DMS114 treated with DMSO at 0.1 percent for 48 hours (cell line): ENCODE data around the gene POMP.
"Not testable (repeated sequence)": the region's sequence is repeated elsewhere in the genome, so short reads cannot be mapped to it uniquely, and the experiment has no call there.

ENCODE experiments used
- DNase-seq: peaks from one replicate; lab custom pipeline; 2025; ENCODE audit not compliant: unreplicated experiment; lab: John Stamatoyannopoulos, UW

POMP gene

DNA sequence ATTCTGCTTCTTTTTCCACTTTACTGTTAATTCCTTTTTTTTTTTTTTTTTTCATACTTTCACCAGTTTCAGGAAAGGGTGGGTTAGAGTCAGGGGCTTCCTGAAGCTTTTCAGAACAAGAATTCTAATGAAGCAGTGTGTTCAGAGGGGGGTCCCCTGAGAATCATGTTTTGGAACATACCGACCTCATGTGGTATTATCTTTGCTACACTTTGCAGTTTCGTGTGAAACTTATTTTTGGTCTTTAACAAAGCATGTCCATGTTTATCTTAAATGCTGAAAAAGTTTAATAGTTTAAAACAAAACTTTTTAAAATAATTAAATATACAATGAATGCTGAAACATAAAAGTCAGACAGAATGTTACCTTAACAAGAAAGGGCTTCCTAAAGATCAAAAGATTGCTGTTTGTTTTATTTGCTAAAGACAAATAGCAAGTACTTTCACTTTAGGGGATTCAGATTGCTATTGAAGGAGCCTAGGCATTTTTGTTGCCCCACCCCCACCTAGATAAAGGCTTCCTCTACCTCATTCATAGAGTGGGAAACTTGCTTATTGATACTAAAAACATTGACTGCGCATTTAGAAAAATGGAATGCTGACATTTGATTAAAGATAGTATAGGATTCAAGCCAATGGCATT is 21.1 kb upstream of the POMP start:
- no peak for DNase-seq

DNA sequence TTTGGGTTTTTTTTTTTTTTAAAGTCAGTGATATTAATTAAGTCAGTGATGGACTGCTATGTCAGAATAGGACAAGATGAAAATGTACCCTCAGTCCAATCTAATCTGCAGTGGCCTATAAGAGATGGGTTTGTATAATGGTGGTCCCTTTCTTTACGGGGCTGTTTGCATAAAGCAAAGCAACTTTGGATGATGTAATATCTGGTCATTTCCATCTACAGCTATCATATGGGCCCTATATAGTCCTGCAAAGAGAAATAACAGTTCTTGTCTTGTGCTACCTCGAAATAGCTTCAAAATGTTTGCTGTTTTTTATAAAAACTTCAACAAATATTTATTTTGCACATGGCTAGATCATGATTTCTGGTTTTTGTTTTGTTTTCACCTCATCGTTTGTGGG is 20.2 kb upstream of the POMP start:
- DNase-seq: no peak

DNA sequence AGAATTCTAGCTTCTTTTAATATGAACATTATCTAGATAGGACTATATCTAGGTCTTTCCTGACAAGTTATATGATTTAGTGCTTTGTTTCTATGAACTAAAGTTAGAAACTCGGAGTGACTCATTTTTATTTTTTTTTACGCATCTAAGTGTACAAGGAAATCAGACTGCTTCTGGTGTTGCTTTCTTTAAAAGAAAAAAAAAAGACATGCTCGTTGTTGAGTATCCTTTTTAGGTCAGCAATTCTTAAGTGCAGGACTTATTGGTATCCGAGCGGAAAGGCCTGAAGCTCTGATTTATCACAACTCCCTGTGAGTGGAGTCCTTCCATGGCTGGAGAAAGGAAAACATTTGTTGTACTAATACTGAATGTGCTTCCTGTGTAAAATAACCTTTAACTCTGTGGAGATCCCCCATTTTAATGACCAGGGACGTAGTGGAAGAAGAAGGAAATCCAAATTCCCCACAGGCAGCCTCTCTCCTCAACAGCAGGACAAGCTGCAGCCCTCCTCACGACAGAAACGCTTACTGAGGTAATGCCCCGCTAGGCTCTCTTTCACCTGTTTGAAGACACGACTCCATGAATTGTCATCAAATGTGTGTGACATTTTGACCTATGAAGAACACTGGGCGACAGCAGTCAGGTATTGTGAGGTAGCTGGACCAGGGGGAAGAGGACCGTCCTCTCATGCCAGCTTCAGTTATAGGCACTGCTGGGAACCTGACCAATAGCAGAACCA is 17.9 kb upstream of the POMP start:
- no peak for DNase-seq

DNA sequence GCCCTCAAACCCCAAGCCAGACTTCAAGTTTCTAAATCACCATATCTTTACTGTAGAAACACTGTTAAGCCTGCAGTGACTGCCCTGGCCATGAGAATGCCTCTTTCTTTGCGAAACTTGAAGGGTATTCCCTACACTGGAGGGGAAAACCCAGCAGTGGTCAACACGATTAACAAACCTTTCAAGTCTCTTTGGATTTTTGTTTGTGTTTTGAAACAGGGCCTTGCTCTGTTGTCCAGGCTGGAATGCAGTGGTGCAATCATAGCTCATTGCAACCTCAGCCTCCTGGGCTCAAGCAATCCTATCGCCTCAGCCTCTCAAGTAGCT is 17.4 kb upstream of the POMP start:
- no peak for DNase-seq

DNA sequence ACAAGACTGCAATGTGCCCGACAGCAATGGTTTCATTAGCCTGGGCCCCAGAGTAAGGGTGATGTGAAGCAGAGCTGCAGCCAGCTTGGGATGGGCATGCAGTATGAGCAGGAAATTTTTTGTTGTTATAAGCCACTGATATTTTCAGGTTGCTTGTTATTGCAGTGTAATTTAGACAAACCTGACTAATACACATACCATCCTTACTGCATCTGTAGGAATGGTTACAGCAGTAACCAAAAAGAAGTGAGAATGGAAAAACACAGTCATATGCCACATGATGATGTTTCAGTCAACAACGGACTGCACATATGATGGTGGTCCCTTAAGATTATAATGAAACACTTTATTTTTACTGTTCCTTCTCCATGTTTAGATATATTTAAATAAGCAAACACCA is 8.6 kb upstream of the POMP start:
- DNase-seq: no peak

DNA sequence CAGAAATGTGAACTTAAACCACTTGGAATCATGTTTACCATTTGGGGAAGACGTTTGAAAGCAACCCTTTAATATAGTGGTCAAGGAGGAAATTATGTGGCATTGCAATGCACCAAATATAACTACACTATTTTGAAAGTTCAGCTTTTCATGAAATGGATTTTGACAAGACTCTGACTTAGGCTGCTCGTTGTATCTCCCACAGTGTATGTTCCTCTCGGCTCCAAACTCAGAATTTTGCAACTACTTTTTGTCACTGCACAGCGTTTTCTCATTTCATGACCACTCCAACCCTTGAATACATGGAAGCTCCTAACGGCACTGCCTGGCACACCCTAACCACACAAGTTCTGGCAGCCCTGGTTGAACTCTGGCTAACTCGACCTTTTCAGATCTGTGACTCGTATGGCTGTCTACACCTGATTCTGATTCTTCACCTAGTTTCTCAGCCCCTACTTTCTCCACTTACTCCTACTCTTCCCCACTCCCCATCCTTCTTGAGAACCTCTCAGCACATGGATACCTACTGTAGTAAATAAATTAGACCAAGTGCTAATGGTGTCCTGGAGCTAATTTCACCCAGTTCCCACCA is 7.0 kb upstream of the POMP start:
- no peak for DNase-seq

DNA sequence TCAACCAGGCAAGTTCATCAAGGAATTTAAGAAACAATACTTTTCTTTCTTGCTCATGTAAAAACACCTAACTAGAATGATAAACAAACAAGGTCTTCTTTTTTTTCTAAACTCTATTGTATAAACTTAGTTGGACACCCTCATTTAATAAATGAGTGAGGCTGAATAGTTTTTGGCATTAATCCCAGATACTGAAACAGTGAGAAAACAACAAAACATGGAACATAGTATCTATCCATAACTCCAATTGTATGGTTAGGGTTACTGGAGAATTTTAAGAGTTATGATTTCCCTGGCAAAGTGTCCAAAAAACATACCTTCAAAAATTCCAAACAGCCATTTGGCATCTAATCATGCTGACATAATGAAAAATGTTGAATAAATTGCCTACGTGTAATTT is 5.8 kb upstream of the POMP start:
- DNase-seq: no peak

DNA sequence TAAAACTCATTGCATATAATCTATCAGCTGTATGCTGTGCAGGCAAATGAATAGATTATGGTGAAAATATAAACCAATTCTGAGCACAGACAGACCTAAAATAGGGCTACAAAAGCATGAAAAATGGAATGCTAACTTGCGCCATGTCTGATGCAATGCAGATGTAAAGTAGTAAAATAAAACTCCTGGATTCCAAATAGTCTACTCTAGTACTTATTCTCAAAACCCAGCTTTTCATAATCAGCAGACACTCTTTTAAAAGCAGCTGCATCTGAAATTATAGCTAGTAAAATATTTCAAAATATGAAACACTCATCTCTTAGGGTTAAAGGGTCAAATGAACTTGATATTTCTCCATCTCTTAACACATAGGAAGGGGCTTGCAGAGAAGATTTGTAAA is 4.7 kb upstream of the POMP start:
- no peak for DNase-seq

DNA sequence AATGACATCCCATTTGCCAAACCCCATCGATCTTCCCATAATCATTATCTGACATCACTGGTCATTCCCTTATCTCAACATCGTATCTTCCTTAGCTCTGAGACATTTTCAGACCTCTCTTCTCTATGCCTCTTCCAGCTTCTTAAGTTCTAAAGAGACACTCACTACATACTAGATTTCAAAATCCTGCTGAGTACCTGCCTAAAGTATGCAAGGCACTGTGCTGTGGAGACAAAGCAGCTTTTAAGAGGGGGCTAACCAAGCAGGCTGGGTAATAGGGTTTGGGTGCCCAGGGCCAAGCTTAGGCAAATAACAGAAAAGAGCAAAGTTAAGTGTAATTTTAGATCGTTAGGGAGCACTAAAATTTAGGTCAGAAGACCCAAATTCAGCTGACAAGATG is 3.4 kb upstream of the POMP start:
- no peak for DNase-seq

DNA sequence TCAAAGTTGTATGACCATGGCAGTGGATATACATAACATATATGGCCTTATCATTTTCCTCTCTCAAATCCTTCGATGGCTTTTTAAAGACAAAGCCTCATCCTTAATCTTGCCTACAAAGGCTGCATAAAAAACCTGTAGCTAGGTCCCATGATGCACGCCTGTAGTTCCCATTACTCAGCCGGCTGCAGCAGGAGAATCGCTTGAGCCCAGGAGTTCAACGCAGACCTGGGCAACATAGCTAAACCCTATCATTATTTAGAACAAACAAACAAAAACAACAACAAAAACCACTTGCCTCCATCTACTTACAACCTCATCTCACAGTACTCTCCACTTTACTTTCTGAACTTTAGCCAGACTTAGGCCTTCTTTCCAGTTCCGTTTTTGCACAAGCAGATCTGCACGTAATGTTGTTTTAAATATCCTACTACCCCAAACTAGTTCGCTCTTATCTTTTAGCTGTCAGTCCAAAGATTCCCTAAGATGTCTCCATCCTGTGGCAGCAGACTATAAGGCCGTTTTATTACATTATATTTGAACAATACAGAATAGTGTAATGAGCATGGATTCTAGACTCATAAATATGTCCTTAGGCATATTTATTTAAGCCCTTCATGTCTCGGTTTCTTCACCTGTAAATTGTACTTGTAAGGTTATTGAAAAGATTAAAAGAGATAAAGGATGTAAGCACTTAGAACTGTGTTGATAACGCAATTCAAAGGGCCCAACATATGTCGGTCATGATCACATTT is 969 bp upstream of the POMP start:
- no peak for DNase-seq

DNA sequence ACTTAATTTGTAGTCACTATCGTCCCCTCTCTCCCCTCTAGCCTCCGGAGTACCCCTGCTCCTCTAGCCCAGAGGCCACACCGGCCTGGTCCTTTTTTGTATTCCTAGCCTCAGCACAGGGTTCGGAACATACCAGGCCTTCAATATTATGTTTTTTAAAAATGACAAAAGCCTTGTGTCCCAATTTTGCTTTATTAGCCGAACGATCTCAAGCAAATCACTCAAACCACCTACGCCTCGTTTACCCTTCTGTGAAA is 463 bp upstream of the POMP start:
- no peak for DNase-seq

DNA sequence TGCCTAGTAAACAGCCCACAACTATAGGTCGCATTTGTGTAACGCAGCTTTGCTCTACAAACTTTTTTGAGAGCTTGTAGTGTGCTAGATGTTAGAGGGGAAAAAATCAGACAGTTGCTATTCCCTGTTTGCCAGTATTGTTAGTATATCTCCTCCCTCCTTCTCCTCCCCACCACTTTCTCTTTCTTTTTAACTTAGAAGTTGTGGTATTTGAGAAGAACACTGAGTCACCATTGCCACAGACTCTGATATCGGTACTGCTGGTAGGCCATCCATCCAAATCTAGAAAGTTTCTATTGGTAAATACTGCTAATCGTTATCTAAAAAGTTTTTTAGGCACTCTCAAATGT is 666 bp downstream of the POMP start:
- DNase-seq: no peak

DNA sequence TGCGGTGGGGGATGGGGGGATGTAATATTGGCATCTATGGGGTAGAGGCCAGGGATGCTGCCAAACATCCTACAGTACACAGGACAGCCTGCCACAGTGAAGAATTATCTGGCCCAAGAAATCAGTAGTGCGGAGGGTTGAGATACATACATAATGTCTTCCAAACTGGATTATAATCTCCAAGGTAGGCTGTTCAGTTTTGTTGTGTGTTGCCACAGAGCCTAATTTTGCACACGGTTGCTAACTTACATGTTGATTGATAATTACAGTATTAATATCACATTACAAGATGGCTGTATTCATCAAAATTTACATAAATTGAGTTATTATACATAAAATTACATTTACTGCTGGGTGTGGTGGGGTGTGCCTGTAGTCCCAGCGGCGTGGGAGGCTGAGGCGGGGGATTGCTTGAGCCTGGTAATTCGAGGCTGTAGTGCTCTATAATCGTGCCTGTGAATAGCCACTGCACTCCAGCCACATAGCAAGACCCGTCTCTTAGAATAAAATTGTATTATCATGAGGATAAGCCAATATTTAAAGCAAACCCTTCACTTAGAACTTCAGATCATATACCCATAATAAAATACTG is 8.1 kb downstream of the POMP start:
- no peak for DNase-seq

DNA sequence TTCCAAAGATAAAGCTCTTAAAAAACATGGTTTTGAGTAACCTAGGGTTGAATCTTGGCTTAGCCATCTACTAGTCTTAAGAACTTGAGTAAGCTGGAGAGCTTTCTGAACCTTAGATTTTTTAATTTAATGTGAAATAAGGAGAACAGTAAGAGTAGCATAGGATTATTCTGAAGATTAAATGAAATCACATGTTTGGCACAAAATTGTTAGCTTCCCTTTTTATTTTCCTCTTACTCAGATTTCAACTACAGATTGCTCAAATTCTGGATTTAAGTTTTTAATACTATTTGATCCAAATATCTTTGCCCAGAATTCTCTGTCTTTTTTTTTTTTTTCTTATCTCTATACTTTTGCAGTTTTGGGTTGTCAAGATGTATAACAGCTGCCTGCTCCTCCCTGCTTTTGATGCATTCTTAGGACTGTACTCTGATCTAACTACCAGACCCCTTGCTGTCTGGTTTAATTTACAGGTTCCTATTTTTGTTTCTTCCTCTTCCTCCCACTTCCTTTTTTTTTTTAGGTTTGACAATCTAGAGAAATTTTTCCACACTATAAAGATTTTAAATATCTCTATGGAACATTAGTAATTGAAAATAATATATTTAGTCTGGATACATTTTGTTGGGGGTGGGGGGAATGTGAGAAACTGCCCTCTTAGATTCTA is 12.3 kb downstream of the POMP start:
- DNase-seq: no peak

DNA sequence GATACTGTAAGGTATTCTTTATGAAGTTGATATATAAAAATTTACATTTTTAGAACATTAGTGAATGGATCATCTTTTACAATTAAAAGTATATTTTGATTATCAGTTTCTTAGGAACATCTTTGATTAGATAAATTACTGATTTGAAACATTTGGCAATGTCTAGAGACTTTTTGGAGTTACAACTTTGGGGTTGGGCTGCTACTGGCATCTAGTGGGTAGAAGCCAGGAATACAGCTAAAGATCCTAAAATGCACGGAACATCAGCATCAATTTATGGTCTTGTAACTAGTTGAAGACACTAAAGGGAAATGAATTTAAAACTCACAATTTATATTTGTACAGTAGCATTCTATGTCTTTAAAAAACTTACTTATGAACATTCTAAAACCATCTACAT is 19.9 kb downstream of the POMP start:
- DNase-seq: no peak

DNA sequence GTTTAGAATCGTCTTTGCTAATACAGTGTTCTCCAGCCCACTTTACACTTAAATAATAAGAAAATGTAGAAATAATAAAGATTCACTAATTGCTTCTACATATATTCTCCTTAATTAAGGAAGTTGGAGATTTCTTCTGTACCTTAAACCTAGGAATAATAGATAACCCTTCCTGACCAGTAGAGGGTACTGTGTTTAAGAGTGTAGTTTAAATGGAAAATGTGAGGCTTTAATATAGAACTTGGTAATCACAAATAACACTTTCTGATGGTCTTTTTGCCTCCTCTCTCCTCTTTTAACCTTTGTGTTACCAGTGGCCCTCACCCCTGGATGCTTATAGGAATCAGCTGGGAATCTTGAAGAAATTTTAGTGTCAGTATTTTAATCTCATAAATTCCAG is 20.7 kb downstream of the POMP start:
- DNase-seq: no peak

DNA sequence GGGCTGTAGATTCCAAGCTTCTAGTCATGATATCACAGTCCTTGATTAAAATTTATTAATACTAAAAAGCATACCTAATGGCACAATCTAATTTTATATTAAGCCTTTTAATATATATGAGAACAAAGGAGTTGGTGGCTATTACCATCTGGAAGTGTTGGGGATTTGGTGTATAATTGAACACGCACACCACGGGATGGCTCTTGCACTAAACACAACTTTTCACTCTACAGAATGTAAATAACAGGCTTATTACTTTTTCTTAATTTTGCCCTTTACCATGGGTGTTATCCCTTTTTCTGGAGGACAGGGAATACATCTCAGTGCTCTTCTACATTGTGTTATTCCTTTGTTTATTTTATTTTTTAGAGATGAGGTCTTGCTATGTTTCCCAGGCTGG is 21.6 kb downstream of the POMP start:
- DNase-seq: no peak

DNA sequence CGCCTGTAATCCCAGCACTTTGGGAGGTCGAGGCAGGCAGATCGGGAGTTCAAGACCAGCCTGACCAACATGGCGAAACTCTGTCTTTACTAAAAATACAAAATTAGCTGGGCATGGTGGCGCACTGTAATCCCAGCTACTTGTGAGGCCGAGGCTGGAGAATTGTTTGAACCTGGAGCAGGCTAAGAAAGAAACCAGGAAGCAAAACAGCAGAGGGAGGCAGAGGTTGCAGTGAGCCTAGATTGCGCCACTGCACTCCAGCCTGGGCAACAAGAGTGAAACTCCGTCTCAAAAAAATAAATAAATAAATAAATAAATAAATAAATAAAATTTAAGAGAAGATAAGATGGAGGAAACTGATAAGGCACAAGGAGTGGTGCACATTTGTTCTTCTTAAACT is 24.2 kb downstream of the POMP start:
- not testable (repeated sequence) for DNase-seq

DNA sequence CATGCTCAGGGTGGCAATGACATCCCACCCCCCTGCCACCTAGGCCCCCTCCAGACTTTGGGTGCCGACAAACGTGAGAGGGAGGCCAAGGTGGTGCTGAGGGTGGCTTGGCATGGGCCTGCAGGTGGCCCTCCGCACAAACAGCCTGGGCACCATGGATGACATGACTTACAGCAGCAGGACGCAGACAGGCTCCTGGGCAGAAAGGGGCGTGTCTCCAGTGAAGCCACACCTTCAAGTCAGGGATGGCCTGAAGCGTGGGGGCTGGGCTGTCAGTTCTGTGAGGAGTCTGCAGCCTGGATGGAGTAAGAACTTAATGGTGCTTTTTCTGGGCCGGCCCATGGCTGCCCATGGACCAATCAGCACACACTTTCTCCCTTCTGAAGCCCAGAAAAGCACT is 25.3 kb downstream of the POMP start:
- DNase-seq: no peak

DNA sequence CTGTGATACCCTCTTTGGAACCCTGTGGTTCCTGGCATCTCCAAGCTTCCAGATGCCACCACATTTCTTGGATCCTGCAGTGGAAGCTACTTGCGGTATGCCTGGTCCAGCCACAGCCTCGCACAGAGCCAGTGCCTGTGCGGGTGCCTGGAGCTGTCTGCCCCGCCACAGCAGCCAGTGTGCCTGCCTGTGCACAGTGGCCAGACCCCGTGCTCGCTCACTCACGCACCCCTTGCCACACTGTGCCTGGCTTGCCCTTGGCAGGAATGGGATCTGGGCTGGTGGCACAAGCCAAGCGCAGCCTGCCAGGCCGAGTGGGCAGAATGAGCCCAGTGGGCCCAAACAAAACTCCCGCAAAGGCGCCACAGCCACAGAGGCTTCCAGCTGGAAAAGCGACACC is 26.2 kb downstream of the POMP start:
- DNase-seq: no peak

DNA sequence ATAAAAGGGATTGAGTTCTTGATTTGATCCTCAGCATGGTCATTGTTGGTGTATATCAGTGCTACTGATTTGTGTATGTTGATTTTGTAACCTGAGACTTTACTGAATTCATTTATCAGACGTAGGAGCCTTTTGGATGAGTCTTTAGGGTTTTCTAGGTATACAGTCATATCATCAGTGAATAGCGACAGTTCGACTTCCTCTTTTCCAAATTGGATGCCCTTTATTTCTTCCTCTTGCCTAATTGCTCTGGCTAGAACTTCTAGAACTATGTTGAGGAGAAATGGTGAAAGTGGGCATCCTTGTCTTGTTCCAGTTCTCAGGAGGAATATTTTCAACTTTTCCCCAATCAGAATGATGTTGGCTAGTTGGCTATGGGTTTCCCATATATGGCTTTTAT is 27.0 kb downstream of the POMP start:
- no peak for DNase-seq
